Peyer's patch (tissue), 4 donors: ENCODE measurements around the gene DNAH17. TPM values are rescaled to one million over a fixed set of nuclear protein-coding genes. Genes with fewer than 3 reads are reported as not detected.

ENCODE experiments used
- DNase-seq, 3 donors: peaks; one replicate each; pipeline ENCODE4 v3.0.0-alpha.2; 2017 to 2019
- H3K27ac ChIP-seq, 4 donors: fragments of 200-600 bp; sonication (generic); one replicate each; pipeline ENCODE4 v1.5.1; 2016 to 2019
- H3K27me3 ChIP-seq, 2 donors: fragments of 200-600 bp; sonication (generic); one replicate each; pipeline ENCODE4 v1.5.1; 2019
- H3K36me3 ChIP-seq, 3 donors: fragments of 200-600 bp; sonication (generic); one replicate each; pipeline ENCODE4 v1.5.1; 2016 to 2019
- H3K4me1 ChIP-seq, 4 donors: fragments of 200-600 bp; sonication (generic); one replicate each; pipeline ENCODE4 v1.5.1; 2016 to 2019
- H3K4me3 ChIP-seq, 4 donors: fragments of 200-600 bp; sonication (generic); 1 replicate in 3 of 4; 2 replicates in 1 of 4; pipeline ENCODE4 v1.5.1; 2016 to 2019; ENCODE audit warnings: mild to moderate bottlenecking in 1 of 4
- H3K9me3 ChIP-seq, 4 donors: fragments of 200-600 bp; sonication (generic); one replicate each; pipeline ENCODE4 v1.5.1; 2016 to 2019; ENCODE audit warnings: mild to moderate bottlenecking in 1 of 4
- CTCF ChIP-seq, 6 experiments: fragments of 450-650 bp in 4 of 6; fragments of 200-600 bp in 2 of 6; sonication (generic) in 1 of 6; IDR thresholded peaks; one replicate each; pipeline ENCODE4 v1.5.1; 2017 to 2019; ENCODE audit warnings: antibody characterized with exemption in 6 of 6, mild to moderate bottlenecking in 3 of 6, moderate library complexity in 1 of 6
- POLR2A ChIP-seq, 2 donors: fragments of 450-650 bp; IDR thresholded peaks; one replicate each; pipeline ENCODE4 v1.5.1; 2017; ENCODE audit warnings: antibody characterized with exemption in 2 of 2, mild to moderate bottlenecking in 2 of 2, moderate library complexity in 2 of 2
- total RNA-seq, 4 donors: library from RNA; depleted of rRNA; stranded (reverse); fragments of >200 nt; gene quantifications; one replicate each; pipeline ENCODE4 v1.1.0, GENCODE V29; 2016

DNAH17 gene
- total RNA-seq, 4 donors from 2014 or later, result under 0.01 to 0.67 TPM; not detected in 2

- Histone ChIP-seq H3K27ac (no peak overlapping the region), H3K36me3 (no peaks in the 10 kb centered on the region), H3K27me3 (no peaks in the 10 kb centered on the region), H3K9me3 (no peaks in the 10 kb centered on the region), H3K4me3 (no peak overlapping the region), H3K4me1 (no peaks in the 10 kb centered on the region)
- DNase-seq, result no peak
- TF ChIP-seq CTCF (IDR thresholded peaks at IDR 0.05), result no peak
- no peak for TF ChIP-seq POLR2A (IDR thresholded peaks at IDR 0.05)
Measured at GRCh38 chr17:78490673-78491072, 86.5 kb downstream of the DNAH17 start.

- Histone ChIP-seq H3K4me1 (peaks cover 0 to under 1% (median 0%) of the 10 kb centered on the region in 4 donors), H3K9me3 (no peaks in the 10 kb centered on the region), H3K36me3 (no peaks in the 10 kb centered on the region), H3K27me3 (no peaks in the 10 kb centered on the region), H3K27ac (no peak overlapping the region), H3K4me3 (no peak overlapping the region)
- no peak for DNase-seq
- TF ChIP-seq CTCF (IDR thresholded peaks at IDR 0.05) (no peak), POLR2A (IDR thresholded peaks at IDR 0.05) (no peak)
Measured at GRCh38 chr17:78490156-78490555, 87.0 kb downstream of the DNAH17 start.

- Histone ChIP-seq H3K27ac (no peak overlapping the region), H3K9me3 (no peaks in the 10 kb centered on the region), H3K4me3 (no peak overlapping the region), H3K4me1 (peaks cover 0 to 12% (median 2%) of the 10 kb centered on the region in 4 donors), H3K36me3 (no peaks in the 10 kb centered on the region), H3K27me3 (no peaks in the 10 kb centered on the region)
- no peak for TF ChIP-seq CTCF (IDR thresholded peaks at IDR 0.05)
- no peak for DNase-seq
Measured at GRCh38 chr17:78488867-78489634, 88.1 kb downstream of the DNAH17 start.

- no peak overlapping the region for H3K27ac ChIP-seq
- H3K9me3 ChIP-seq, result no peaks in the 10 kb centered on the region
- no peak overlapping the region for H3K4me3 ChIP-seq
- H3K36me3 ChIP-seq, result no peaks in the 10 kb centered on the region
- no peak for TF ChIP-seq CTCF (IDR thresholded peaks at IDR 0.05)
- no peak for TF ChIP-seq POLR2A (IDR thresholded peaks at IDR 0.05)
- DNase-seq, result no peak
- H3K27me3 ChIP-seq, result no peaks in the 10 kb centered on the region
- peaks cover 0 to 12% (median 2%) of the 10 kb centered on the region in 4 donors for H3K4me1 ChIP-seq
Measured at GRCh38 chr17:78488156-78488555, 89.0 kb downstream of the DNAH17 start.

- TF ChIP-seq POLR2A (IDR thresholded peaks at IDR 0.05) (no peak), CTCF (IDR thresholded peaks at IDR 0.05) (no peak)
Measured at GRCh38 chr17:78486946-78487680, 90.1 kb downstream of the DNAH17 start.

More at GRCh38 chr17:78486946-78487680, 90.1 kb downstream of the DNAH17 start:
- Histone ChIP-seq H3K9me3 (no peaks in the 10 kb centered on the region), H3K27me3 (no peaks in the 10 kb centered on the region), H3K4me3 (no peak overlapping the region), H3K27ac (no peak overlapping the region), H3K4me1 (peaks cover 0 to 12% (median 2%) of the 10 kb centered on the region in 4 donors), H3K36me3 (no peaks in the 10 kb centered on the region)
- no peak for DNase-seq
